T1000 (cell line): Measurements from ENCODE around the gene ATP2C2.
"Not testable (repeated sequence)": the region's sequence is repeated elsewhere in the genome, so short reads cannot be mapped to it uniquely, and the experiment has no call there.

Experiments
- DNase-seq: peaks from one replicate; lab custom pipeline; 2025; ENCODE audit warnings: mixed read lengths; lab: John Stamatoyannopoulos, UW

The ATP2C2 gene

GRCh38 chr16:84341528-84342295 lies 26.6 kb upstream of the ATP2C2 start:
- DNase-seq: no peak

GRCh38 chr16:84343800-84344199 lies 24.5 kb upstream of the ATP2C2 start:
- DNase-seq: not testable (repeated sequence)

GRCh38 chr16:84344781-84345180 lies 23.6 kb upstream of the ATP2C2 start:
- no peak for DNase-seq

- no peak for DNase-seq
Observed at GRCh38 chr16:84347161-84347560, 21.2 kb upstream of the ATP2C2 start.

- no peak for DNase-seq
Observed at GRCh38 chr16:84348386-84348888, 19.9 kb upstream of the ATP2C2 start.

GRCh38 chr16:84349862-84350684 lies 18.3 kb upstream of the ATP2C2 start:
- DNase-seq: no peak

GRCh38 chr16:84350685-84351400 lies 17.5 kb upstream of the ATP2C2 start:
- no peak for DNase-seq

GRCh38 chr16:84351630-84352029 lies 16.7 kb upstream of the ATP2C2 start:
- no peak for DNase-seq

GRCh38 chr16:84354306-84354705 lies 14.0 kb upstream of the ATP2C2 start:
- DNase-seq: no peak

- DNase-seq: no peak
Observed at GRCh38 chr16:84355149-84355548, 13.2 kb upstream of the ATP2C2 start.

- DNase-seq: no peak
Observed at GRCh38 chr16:84356176-84356575, 12.2 kb upstream of the ATP2C2 start.

- no peak for DNase-seq
Observed at GRCh38 chr16:84356591-84357116, 11.7 kb upstream of the ATP2C2 start.

- DNase-seq: no peak
Observed at GRCh38 chr16:84357191-84357651, 11.1 kb upstream of the ATP2C2 start.

GRCh38 chr16:84358601-84359295 lies 9.6 kb upstream of the ATP2C2 start:
- no peak for DNase-seq

- DNase-seq: no peak
Observed at GRCh38 chr16:84359326-84359725, 9.0 kb upstream of the ATP2C2 start.

- no peak for DNase-seq
Observed at GRCh38 chr16:84360170-84360569, 8.2 kb upstream of the ATP2C2 start.

GRCh38 chr16:84360748-84361147 lies 7.6 kb upstream of the ATP2C2 start:
- DNase-seq: no peak

GRCh38 chr16:84361546-84361945 lies 6.8 kb upstream of the ATP2C2 start:
- DNase-seq: no peak

- no peak for DNase-seq
Observed at GRCh38 chr16:84362471-84362941, 5.8 kb upstream of the ATP2C2 start.

GRCh38 chr16:84366208-84366607 lies 2.1 kb upstream of the ATP2C2 start:
- DNase-seq: no peak

GRCh38 chr16:84367297-84367680 lies 1.0 kb upstream of the ATP2C2 start:
- no peak for DNase-seq
